HEK293 (cell line): ENCODE measurements around the gene GMPR2.

ENCODE experiments used
- TCF7L2 ChIP-seq: IDR thresholded peaks from 2 replicates; pipeline ENCODE4 v1.6.1; 2011; ENCODE audit warnings: low read depth, mild to moderate bottlenecking, inconsistent platforms, low read length, moderate library complexity, borderline replicate concordance
- ZNF311 ChIP-seq: fragments of 450-650 bp; formaldehyde crosslinking; IDR thresholded peaks from 2 replicates; pipeline ENCODE4 v1.5.1; 2017; ENCODE audit warnings: missing biosample characterization, missing genetic modification characterization, borderline replicate concordance
- ZNF610 ChIP-seq: fragments of 450-650 bp; formaldehyde crosslinking; IDR thresholded peaks from 2 replicates; pipeline ENCODE4 v1.5.1; 2016; ENCODE audit warnings: missing biosample characterization, missing genetic modification characterization, borderline replicate concordance
- TF ChIP-seq, protein P1 (sequence below): sonication (generic); formaldehyde crosslinking; IDR thresholded peaks from 2 replicates; pipeline ENCODE4 v1.8.1; 2022; ENCODE audit warnings: mild to moderate bottlenecking, moderate library complexity, missing genetic modification reagents
- TF ChIP-seq, protein P2 (sequence below): fragments of 450-650 bp; formaldehyde crosslinking; IDR thresholded peaks from 2 replicates; pipeline ENCODE4 v1.5.1; 2016; ENCODE audit warnings: missing biosample characterization, missing genetic modification characterization
- TF ChIP-seq, protein P3 (sequence below): fragments of 450-650 bp; formaldehyde crosslinking; IDR thresholded peaks from 2 replicates; pipeline ENCODE4 v1.5.1; 2017; ENCODE audit warnings: missing biosample characterization, missing genetic modification characterization

DNA sequence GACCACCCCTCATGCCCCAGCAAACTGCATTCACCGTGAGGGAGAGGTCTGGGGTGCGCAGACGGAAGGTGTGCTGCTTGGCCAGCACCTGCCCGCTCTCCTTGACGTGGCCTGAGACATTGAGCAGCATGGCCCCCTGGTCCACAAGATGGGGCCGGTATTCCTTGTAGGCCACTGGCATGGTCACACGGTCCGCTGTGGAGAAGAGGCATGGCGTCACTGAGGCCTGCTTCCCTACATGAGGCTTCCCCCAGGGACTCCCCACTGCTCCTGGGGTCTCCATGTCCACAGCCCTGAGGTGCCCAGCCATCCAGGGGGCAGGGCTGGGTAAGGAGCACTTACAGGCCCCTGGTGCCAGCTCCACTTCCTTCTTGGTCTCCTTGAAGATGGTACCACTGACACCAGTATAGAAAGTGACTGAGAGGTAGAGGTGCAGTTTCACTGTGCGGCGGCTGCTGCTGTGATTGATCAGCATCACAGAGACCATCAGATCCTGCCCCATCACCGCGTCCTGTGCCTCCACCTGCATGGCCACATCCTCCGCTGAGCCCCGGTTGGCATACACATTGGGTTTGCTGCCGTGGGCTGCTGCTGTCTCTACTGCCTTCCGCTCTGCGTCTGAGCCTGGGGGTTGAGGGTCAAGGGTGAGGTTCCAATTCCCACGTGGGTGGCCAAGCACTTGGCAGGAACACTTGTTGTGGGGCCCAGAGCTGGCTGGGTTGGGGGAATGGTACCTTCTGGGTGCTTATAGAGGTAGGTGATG, 22.1 kb downstream of the GMPR2 start:
- TF ChIP-seq, protein P1, sequence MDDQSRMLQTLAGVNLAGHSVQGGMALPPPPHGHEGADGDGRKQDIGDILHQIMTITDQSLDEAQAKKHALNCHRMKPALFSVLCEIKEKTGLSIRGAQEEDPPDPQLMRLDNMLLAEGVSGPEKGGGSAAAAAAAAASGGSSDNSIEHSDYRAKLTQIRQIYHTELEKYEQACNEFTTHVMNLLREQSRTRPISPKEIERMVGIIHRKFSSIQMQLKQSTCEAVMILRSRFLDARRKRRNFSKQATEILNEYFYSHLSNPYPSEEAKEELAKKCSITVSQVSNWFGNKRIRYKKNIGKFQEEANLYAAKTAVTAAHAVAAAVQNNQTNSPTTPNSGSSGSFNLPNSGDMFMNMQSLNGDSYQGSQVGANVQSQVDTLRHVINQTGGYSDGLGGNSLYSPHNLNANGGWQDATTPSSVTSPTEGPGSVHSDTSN (CRISPR knock-in tag) = no peak
- TF ChIP-seq, protein P2, sequence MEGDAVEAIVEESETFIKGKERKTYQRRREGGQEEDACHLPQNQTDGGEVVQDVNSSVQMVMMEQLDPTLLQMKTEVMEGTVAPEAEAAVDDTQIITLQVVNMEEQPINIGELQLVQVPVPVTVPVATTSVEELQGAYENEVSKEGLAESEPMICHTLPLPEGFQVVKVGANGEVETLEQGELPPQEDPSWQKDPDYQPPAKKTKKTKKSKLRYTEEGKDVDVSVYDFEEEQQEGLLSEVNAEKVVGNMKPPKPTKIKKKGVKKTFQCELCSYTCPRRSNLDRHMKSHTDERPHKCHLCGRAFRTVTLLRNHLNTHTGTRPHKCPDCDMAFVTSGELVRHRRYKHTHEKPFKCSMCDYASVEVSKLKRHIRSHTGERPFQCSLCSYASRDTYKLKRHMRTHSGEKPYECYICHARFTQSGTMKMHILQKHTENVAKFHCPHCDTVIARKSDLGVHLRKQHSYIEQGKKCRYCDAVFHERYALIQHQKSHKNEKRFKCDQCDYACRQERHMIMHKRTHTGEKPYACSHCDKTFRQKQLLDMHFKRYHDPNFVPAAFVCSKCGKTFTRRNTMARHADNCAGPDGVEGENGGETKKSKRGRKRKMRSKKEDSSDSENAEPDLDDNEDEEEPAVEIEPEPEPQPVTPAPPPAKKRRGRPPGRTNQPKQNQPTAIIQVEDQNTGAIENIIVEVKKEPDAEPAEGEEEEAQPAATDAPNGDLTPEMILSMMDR = no peak
- TF ChIP-seq ZNF311 (tag by site-specific recombination) = no peak
- TF ChIP-seq, protein P3, sequence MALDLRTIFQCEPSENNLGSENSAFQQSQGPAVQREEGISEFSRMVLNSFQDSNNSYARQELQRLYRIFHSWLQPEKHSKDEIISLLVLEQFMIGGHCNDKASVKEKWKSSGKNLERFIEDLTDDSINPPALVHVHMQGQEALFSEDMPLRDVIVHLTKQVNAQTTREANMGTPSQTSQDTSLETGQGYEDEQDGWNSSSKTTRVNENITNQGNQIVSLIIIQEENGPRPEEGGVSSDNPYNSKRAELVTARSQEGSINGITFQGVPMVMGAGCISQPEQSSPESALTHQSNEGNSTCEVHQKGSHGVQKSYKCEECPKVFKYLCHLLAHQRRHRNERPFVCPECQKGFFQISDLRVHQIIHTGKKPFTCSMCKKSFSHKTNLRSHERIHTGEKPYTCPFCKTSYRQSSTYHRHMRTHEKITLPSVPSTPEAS = no peak
- TF ChIP-seq TCF7L2 = no peak
- no peak for TF ChIP-seq ZNF610
